GM12878 (cell line): ENCODE data around the gene EEF1AKMT2. TPM values are rescaled to one million over a fixed set of nuclear protein-coding genes. Genes with fewer than 3 reads are reported as not detected.

Experiments used
- CREM ChIP-seq: IDR thresholded peaks from 2 replicates; pipeline ENCODE4 v1.6.1; 2014; ENCODE audit warnings: antibody characterized with exemption, low read depth
- ELK1 ChIP-seq: IDR thresholded peaks from 2 replicates; pipeline ENCODE4 v1.6.1; 2012; ENCODE audit warnings: low read depth, low read length, improper control_type of control experiment
- NRF1 ChIP-seq: conservative IDR thresholded peaks from 2 replicates; pipeline ENCODE4 v1.6.1; 2011; ENCODE audit warnings: mild to moderate bottlenecking, low read depth, low read length, improper control_type of control experiment
- TBL1XR1 ChIP-seq: IDR thresholded peaks from 2 replicates; pipeline ENCODE4 v1.6.1; 2012; ENCODE audit warnings: low read depth, low read length, improper control_type of control experiment
- TCF12 ChIP-seq: IDR thresholded peaks from 2 replicates; pipeline ENCODE4 v1.6.1; 2011; ENCODE audit warnings: low read depth, mild to moderate bottlenecking, low read length
- ZNF217 ChIP-seq: fragments of 450-650 bp; IDR thresholded peaks from 2 replicates; pipeline ENCODE4 v1.6.1; 2017; ENCODE audit warnings: antibody characterized with exemption, mild to moderate bottlenecking
- ZNF384 ChIP-seq: IDR thresholded peaks from 2 replicates; pipeline ENCODE4 v1.6.1; 2012; ENCODE audit warnings: low read depth, mild to moderate bottlenecking, low read length, improper control_type of control experiment, borderline replicate concordance
- polyA plus RNA-seq, 11 experiments: library from polyadenylated mRNA; depleted of rRNA in 4 of 11; unstranded in 6 of 11; stranded (reverse) in 5 of 11; fragments of >200 nt; fragmentation: Nextera tagmentation in 4 of 11; fragmentation: Illumina TruSeq in 1 of 11; extraction: Ambion mirVana in 4 of 11; extraction: Trizol in 1 of 11; gene quantifications; 1 replicate in 1 of 11; 2 replicates in 10 of 11; pipeline versions ENCODE4 v1.2.1 to v1.2.3, GENCODE V29; 2011 to 2016; ENCODE audit warnings: inconsistent platforms in 2 of 11, missing spikeins in 2 of 11, low read depth in 1 of 11
- total RNA-seq, 4 experiments: library from RNA; depleted of rRNA in 3 of 4; stranded (reverse); fragments of >200 nt in 3 of 4; fragmentation: Illumina TruSeq in 1 of 4; extraction: Trizol in 1 of 4; gene quantifications; 2 replicates each; pipeline versions ENCODE4 v1.2.1 to v1.2.3, GENCODE V29; 2013 to 2021
- TF ChIP-seq, protein P1 (sequence below): fragments of 450-650 bp; IDR thresholded peaks from 2 replicates; pipeline ENCODE4 v1.6.1; 2016; ENCODE audit warnings: mild to moderate bottlenecking

EEF1AKMT2 gene
- total and polyA plus RNA-seq, 10 of the 15 experiments (the other 5 are each of a cell fraction or from before 2014, with no cell fraction given), result 9.1 to 29.3 (median 23.6) TPM

DNA sequence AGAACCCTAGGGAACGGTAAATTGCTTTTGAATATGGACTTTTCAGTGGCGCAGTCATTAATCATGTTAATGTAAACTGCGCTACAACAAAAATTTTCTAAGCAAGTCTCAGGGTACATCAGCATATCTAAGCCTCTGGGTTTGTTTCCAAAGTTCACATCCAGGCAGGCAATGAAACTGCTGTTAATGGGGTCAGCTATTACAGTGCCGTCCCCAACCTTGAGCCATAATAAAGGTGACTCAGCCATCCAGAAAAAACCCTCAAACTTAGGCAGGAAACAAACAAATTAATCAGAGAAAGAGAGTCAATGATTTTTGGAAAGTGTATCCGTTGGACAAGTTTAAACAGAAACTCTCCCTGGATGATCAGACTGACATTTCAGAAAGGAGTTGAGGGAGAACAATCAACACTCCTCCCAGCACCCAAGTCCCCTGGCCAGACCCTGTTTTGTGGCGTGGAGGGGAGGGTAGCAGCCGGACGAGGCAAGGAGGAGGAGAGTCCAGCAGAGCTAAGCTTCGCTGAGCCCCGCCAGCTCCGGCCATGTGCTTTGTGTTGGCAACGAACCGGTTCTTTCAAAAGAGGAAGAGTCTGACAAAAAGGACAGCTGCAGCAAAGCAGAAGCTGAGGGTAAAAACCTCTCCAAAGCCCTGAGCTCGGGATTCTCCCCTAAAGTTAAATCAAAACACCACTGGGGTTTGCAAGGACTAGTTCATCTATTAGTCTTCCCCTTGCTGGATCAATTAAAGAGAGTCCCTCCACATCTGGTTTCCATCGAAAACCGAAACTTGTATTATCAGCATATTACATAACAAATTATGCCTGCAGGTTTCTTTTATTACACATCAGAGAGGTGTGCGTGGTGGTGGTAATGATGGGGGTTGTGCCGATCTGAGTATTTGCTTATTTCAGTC is 51.1 kb downstream of the EEF1AKMT2 start (continued):
- TF ChIP-seq NRF1, result no peak
- TF ChIP-seq ZNF384, result no peak
- TF ChIP-seq TBL1XR1, result 0 out of 2 replicates have a peak, but pooled peaks have one; percentile 6
- TF ChIP-seq, protein P1, sequence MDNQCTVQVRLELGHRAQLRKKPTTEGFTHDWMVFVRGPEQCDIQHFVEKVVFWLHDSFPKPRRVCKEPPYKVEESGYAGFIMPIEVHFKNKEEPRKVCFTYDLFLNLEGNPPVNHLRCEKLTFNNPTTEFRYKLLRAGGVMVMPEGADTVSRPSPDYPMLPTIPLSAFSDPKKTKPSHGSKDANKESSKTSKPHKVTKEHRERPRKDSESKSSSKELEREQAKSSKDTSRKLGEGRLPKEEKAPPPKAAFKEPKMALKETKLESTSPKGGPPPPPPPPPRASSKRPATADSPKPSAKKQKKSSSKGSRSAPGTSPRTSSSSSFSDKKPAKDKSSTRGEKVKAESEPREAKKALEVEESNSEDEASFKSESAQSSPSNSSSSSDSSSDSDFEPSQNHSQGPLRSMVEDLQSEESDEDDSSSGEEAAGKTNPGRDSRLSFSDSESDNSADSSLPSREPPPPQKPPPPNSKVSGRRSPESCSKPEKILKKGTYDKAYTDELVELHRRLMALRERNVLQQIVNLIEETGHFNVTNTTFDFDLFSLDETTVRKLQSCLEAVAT, result 0 out of 2 replicates have a peak, but pooled peaks have one; percentile 3
- TF ChIP-seq TCF12, result peak; percentile 61; the same call in 1 of the 2 replicates
- no peak for TF ChIP-seq ELK1
- 0 out of 2 replicates have a peak, but pooled peaks have one; percentile 6 for TF ChIP-seq CREM
- TF ChIP-seq ZNF217, result no peak
- TF ChIP-seq, all 136 proteins: peak for 32
